GM18861 (cell line): ENCODE measurements around the gene MKLN1.
"Not testable (repeated sequence)": the region's sequence is repeated elsewhere in the genome, so short reads cannot be mapped to it uniquely, and the experiment has no call there.

Experiments
- ATAC-seq: cut with Tn5 transposase; IDR thresholded peaks from one replicate; pipeline ENCODE4 v1.9.1; 2021; ENCODE audit not compliant: unreplicated experiment

MKLN1 gene

DNA sequence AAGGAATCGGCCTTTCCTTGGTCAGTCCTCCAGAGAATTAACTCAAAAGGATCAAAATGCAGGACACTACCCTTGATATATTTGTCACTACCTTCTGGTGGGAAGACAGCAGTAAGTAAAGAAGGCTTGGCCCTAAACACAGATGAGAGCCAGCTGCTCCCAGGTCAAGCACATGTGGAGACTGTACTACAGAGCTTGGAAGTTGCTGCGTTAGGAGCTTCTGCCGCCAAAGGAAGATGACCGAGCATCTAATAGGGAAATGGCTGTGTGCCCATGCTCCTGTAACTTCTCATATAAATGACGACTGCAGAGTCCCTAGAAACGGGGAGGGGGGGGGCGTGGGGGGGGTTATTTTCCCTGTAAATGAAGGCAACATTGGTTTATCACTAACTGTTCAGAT is 169.8 kb downstream of the MKLN1 start:
- no peak for ATAC-seq

DNA sequence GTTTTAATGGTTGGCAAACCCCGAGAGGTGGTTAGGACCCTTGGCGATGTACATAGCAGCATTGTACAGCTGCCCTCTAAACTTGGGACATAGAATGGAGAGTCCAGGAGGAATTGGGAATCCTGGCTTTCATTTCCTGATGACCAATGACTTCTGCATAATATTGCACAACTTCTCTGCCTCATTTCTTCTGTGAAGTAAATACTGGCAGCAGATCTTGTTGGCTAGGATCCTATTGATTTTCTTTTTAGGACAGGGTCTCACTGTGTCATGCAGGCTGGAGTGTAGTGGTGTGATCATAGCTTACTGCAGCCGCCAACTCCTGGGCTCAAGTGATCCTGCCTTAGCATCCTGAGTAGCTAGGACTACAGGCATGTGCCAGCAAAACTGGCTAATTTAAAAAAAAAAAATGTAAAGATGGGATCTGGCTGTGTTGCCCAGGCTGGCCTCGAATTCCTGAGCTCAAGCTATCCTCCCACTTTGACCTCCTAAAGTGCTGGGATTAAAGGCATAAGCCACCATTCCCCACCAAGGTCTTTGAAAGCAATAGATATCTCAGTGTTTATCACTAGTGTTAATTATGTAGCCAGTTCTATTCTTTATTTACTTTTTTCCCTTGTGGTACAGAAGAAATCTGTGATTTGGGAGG is 170.7 kb downstream of the MKLN1 start:
- no peak for ATAC-seq

DNA sequence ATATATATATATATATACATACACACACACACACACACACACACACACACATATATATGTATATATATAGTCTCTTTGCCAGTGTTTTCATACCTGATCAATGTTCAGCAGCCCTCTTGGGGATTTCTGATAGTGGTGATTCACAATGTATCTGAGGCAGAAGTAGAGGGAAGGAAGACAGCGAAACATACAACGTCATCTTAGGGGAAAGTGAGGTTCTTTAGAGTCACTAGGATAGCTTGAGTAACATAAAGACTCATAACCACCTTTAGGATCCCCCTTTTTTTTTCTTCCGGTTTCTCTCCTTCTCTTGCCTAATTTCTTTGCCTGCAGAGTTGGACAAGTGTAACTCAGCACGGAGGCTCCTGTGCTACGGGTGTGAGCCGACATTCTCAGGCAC is 172.1 kb downstream of the MKLN1 start:
- no peak for ATAC-seq

DNA sequence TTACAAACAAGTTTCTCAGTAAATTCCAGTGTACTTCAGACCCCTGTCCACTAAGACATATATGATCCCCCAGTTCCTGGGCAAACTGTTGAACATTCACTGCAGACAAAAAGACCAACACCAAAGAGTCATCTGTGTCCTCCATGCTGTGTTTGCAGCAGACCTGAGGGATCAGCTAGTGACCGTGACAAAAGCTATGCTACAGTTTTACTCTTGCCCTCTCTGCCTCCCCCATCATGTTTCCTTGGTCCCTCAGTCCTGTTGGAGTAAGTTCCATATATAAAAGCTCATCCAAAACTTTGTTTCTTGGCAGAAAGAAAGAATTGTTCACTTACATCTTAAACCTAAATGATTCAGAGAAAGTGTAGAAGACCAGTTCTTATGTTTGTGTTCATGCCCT is 172.7 kb downstream of the MKLN1 start:
- no peak for ATAC-seq

DNA sequence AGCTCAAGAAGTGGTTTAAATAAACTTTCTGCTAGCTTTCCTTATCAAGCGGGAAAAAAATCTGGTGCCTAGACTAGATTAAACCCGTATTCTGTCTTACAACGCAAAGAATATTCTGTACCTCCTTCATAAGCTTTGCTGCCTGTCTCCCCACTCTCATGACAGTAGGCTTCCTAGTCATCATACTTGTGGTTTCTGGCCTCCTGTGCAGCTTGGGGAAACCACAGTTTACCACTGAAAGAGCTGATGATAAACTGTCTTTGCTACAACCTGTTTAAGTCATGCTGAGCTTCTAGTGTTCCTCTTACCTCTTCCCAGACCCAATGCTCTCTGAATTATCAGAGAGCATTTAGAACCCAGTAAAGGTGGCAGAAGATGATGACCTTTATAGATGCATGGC is 173.7 kb downstream of the MKLN1 start:
- peak; percentile 92 for ATAC-seq

DNA sequence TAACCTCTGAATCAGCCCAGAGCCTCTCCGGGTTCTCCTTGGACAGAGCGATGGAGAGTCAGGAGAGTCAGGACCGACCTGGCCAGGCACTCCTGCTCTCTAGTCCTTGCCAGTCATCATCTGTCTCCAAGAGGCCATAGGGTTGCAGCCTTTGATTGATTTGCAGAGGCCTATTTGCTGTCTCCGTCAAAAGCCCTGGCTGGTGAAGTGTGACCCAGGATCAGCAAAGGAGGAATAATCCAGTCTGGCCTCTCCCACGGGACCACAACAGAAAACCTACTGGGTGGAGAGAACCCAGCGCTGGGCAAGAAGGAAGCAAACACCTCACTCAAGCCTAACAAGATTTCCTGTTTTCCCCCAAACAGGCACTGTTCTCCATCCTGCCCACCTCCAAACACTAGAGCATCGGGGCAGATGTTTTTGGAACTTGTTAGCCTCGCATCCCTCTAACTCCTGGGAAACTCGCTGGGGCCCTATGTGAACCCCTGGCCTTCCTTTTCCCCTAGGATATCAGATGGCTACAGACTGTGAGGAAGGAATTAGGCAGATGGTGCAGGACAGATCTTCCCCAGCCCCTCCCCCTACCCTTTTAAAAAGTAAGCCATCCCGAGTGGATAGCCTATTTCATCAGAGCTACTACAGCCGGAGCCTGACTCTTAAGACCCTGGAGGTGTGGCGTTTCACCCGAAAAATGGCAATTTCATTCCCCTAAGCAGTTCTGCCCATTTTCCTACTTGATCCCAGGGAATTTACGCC is 174.4 kb downstream of the MKLN1 start:
- ATAC-seq = no peak

DNA sequence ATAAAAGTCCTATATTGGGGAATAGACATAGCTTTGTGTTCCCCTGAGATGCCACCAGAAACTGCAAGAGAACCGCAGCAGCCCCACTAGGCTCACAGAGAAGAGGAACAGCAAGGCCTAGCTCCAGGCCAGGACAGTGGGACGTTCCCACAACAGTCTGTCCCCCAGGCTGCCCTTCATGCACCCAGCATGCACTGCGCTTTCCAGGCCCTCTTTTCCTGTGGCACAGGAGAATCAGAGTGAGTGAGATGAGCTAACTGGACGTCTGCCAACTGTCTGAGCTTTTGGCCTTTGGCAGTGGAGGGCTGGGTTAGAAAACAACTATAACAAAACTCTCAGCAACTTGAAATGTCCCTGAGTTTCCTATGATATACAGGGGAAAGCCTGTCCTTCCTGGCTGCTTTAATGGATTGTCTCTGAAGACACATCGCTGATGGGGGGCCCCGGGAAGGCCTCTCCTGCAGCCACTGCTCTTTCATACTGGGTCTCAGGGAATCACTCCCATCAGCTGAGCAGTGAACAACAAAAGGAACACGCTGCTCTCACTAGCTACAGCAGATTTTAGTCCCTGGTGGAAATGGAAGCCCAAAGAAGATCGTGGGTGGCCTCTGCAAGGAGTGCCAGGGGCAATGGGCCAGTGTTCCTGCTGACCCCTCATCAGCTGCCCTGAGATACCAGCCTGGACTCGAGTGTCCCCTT is 175.3 kb downstream of the MKLN1 start:
- ATAC-seq = no peak

DNA sequence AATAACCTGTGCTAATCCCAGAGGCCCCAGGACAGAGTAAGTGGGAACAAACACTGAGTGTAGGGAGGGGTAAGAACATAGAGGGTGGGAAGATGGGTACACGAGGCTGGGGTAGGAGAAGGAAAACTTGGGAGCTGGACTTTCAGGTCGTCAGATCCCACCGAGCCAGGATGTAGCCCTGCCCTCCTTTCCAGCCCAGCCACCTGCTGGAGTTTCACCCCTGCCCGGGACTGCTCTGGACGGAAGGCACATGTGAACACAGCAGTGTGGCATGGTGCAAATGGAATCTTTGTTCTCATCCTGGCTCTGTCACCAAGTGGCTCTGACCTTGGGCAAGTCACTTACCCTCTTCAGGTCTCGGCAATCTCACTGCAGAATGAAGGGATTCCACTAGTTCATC is 176.0 kb downstream of the MKLN1 start:
- ATAC-seq = no peak

DNA sequence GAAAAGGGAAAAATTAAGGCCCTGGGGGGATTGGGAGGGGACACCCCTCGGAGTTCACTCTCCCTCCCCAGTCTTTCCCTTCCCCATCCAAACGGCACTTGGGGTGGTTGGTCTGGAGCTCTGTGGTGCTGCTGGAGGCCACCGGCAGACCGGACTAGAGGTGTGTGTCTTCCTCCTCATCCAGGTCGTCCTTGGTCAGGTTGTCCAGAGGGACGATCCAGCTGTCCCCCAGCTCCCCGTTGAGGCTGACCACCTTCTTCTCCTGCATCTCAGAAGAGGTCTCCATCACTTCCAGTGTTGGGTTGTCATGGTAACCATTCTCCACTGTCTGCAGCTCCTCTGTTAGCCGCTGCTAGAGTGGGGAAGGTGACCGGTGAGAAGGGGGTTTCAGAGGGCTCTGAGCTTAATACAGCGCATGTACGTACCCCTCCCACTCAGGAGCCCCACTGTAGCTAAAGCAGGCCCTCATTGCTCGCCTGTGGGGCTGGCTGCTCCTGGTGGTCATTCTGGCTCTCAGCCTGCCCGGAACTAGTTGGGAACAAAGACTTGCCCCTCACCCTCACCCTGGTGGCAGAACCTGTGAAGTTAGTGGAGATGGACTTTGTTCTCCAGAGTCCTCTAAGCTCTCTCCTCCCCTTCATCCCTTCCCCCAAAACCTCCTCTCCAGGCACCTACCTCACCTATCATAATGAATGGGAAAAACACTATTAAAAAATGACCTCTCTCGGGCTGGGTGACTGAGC is 176.7 kb downstream of the MKLN1 start:
- no peak for ATAC-seq

DNA sequence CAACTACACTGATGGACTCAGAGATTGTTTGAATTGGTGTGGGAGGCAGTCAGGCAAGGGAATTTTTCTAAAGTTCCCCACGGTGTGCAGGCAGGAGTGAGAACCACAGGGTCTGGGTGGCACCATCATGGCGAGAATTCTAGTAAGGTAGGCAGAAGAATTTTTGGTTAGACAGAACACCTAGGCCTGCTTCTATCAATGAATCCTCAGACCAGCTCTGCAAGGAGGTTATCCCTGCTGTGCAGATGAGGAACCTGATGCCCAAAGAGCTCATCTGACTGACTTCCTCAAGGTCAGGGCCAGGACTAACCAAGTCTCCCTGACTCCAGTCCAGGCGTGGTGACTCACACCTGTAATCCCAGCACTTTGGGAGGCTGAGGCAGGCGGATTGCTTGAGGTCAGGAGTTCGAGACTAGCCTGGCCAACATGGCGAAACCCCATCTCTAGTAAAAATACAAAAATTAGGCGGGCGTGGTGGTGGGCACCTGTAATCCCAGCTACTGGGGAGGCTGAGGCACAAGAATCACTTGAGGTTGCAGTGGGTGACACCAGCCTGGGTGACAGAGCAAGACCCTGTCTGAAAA is 177.5 kb downstream of the MKLN1 start:
- ATAC-seq = not testable (repeated sequence)

DNA sequence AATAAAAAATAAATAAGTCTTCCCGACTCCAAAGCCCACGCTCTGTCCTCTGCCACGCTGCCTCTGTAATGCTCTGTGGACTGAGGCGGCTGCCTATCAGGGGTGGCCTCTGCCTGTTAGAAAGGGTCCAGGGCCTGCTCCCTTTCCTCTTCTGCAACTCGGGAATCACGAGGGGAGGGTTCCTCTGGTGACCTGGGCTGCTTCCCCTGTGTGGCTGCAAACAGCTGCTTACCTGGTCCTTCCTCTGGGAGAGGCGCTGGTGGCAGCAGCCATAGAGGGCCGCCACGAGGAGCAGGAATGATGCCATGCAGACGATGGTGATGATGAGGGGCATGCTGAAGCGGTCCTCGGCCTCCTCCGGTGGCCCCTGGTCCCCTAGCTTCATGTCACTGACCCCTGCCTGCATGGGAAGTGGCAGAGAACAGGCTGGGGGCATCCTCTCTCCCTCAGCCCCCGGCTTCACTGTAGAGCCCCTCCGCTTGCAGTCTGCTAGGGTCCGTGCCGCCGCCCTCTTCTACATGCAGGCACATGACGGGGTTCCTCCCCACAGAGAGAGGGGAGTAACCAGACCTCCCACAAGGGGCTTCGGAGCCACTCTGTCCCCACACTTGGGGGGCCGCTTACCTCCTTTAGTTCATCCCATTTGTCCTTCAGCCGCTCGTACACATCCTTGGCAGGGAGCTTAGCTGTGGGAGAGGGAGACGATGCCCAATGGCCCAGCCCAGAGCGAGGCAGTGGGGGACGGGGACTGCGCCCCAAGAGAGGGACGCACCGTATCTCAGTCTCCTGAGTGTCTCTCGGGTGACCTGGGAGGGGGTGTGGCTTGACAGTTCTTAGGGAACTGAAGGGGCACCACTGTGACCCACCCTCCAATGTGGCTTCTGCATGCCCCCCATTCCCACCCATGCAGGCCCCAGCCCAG is 178.2 kb downstream of the MKLN1 start:
- no peak for ATAC-seq

DNA sequence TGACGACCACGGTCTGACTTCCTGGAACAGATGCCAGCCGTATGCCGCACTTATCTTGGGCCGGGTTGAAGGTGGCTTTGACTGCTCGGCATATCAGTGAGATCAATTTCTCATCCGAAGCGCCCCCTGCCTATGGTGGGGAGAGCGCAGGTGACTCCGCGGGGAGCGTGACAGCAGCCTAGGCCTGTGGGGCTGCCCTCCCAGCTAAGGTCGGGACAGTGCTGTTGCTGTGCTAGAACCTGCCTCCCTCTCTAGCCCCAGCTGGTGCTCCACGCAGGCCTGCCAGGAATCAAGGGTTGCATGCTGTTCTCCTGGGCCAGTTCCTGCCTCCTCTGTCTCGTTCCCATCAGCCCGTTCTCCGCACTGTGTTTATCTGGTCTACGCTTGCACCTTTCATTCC is 178.9 kb downstream of the MKLN1 start:
- ATAC-seq = no peak

DNA sequence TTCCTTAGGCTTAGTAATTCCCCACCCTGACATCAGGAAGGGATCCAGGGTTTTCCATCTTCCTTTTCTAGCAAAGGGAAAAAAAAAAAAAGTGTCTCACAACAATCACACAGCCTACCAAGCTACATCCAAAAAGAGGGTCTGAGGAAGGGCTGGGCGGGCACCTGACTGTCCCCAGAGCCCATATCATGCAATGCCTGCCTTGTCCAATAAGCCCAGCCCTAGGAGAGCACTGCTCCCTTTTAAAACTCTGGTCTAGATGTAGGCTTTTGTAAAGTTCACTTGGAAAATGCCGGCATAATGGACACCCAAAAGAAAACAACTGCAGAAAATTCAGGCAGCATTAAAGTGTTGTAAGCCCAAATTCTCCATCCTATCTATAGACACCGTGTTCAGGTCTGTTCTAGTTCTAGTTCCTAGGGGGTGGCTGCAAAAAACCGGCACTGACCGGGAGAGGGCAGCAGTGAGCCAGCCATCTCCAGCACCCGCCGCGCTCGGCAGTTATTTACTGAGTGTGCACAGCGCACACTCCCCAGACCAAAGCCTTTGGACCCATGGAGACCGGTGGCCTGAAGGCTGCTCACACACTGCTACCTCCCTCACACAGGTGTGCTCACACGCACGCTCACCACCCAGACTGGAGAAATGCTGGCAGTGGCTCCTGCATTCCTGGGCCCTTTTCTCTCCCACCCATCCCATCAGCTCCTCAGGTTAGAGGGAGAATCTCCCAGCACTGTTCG is 180.1 kb downstream of the MKLN1 start:
- ATAC-seq = peak; percentile 76

DNA sequence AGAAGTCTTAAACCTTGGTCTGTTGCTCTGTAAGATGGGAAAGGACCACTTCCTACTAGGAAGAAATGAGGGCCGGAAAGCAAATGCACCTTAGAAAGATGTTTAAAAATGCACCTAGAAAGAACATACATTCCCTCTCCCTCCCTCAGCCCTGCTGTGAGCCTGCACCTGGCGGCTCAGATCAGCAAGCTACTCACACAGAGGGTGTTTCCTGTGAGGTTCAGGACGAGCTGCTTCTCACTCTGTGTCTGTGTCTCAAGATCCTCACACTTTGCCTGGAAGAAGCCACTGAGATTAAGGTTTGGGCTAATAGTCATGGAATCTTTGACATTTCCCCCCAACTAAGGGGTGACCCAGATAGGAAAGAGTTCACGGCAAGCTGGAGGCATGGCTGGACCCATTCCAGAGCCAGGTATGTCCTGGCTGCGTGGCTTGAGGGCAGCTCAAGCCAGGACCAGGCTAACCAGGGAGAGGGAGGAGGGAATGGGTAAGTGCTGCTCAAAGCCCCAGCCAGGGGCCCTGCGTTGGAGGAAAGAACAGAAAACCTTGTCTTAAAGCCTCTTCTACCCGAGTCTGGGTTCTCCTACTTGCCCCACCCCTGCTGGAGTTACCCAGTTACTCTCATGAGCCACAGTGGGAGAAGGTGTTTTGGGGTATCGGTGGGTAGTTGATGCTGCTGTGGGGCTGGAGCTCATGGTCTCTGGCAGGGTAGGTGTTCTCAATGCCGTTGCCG is 181.2 kb downstream of the MKLN1 start:
- no peak for ATAC-seq

DNA sequence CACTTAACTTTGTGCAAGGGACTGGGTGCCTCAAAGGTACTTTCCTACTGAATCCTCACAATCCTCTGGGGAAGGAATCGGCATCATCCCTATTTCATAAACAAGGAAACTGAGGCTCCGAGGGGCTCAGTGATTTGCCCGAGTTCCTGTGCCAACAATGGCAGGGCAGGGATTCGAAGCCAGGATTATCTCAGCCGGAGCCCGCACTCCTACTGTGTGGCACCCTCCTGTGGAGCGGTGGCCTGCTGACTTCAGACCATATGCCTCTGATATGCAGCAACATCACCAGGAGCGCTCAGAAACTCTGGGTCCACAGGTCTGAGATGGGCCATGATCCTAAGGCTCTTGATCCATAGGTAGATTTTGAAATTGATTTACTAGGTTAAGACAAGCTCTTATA is 182.1 kb downstream of the MKLN1 start:
- no peak for ATAC-seq

DNA sequence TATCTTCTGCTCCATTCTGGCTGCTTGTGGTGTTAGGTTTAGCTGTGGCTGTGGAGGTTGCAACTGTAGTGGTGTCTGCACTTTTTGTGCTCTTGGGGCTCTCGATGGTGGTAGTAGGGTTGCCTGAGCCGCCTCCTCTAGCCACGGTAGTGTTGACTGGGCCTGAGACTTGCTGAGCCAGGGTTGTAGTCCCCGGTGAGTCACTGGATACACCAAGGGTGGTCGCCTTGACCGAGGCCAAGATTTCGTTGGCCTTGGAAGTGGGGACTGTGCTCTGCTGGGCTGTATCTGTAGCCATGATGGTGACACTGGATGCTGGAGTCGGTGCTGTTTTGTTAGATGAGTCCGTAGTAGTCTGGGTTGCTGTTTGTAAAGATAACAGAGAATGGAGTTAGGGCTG is 183.4 kb downstream of the MKLN1 start:
- ATAC-seq = no peak

DNA sequence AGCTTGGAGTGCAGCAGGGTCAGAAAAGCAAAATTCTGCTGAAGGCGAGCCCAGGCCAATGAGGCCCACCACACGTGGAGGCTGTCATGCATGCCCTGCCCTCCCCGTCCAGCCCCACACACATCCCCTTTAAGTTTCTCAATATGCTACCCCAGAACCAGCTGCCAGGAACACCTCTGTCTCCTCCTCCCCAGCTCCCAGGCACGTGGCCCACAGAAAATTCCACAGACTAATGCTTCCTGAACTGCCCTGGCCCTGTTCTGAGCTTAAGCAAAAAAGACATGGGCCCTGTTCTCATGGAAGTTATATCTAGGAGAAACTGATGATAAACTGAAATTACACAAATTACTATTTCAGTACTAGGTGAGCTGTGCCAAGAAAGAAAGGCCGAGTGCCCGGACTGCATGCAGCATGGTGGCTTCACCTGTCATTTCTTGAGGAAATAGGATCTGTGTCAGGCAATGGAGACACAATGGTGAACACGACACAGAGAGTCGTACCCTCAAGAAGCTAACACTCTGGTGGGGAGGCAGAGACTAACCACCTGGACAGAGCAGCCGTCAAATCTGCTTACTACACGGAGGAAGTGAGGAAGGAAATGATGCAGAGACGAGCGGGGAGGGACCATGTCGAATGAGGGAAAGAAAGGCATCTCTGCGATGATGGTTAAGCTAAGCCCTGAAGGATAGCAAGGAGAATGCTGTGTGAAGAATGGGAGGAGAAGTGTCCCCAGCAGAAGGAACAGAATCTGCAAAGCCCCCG is 184.3 kb downstream of the MKLN1 start:
- ATAC-seq = no peak
